Thoracic aorta (tissue), 2 donors: ENCODE data around the gene DQX1. TPM values are rescaled to one million over a fixed set of nuclear protein-coding genes. Genes with fewer than 3 reads are reported as not detected.

Experiments
- ATAC-seq: fragments of 150-250 bp; one replicate; pipeline ENCODE4 v1.8.0; 2017; ENCODE audit warnings: low read depth; ENCODE audit not compliant: insufficient number of reproducible peaks, low FRiP score
- DNase-seq: peaks from one replicate; pipeline ENCODE4 v3.0.0-alpha.2; 2020; ENCODE audit warnings: low spot score
- H3K27ac ChIP-seq, 2 donors: fragments of 200-600 bp; sonication (generic); 1 replicate in 1 of 2; 2 replicates in 1 of 2; pipeline ENCODE4 v1.5.1; 2016; ENCODE audit warnings: mild to moderate bottlenecking in 2 of 2, moderate library complexity in 2 of 2
- H3K27me3 ChIP-seq: fragments of 200-600 bp; sonication (generic); replicated peaks from 2 replicates; pipeline ENCODE4 v1.6.0; 2016; ENCODE audit warnings: mild to moderate bottlenecking; ENCODE audit not compliant: insufficient read depth
- H3K36me3 ChIP-seq: fragments of 200-600 bp; sonication (generic); one replicate; pipeline ENCODE4 v1.5.1; 2016
- H3K4me1 ChIP-seq, 2 donors: fragments of 200-600 bp; sonication (generic); 1 replicate in 1 of 2; 2 replicates in 1 of 2; pipeline versions ENCODE4 v1.5.1 to v1.6.0; 2016; ENCODE audit warnings: low read depth in 2 of 2, mild to moderate bottlenecking in 1 of 2; ENCODE audit not compliant: control insufficient read depth in 1 of 2
- H3K4me3 ChIP-seq: fragments of 200-600 bp; sonication (generic); 2 replicates; pipeline ENCODE4 v1.5.1; 2016; ENCODE audit warnings: mild to moderate bottlenecking
- H3K9me3 ChIP-seq: fragments of 200-600 bp; sonication (generic); 2 replicates; pipeline ENCODE4 v1.5.1; 2016
- CTCF ChIP-seq: fragments of 200-600 bp; sonication (generic); IDR thresholded peaks from one replicate; pipeline ENCODE4 v1.5.1; 2019; ENCODE audit warnings: antibody characterized with exemption
- total RNA-seq, 2 donors: library from RNA; depleted of rRNA; stranded (reverse); fragments of >200 nt; gene quantifications; one replicate each; pipeline versions ENCODE4 v1.1.0 to v1.2.3, GENCODE V29; 2016

The DQX1 gene
- total RNA-seq, 2 donors from 2014 or later: 1.9 TPM; not detected in 1

GRCh38 chr2:74536166-74536950 lies 10.3 kb upstream of the DQX1 start:
- Histone ChIP-seq H3K9me3 (no peaks in the 10 kb centered on the region), H3K27ac (no peak overlapping the region), H3K36me3 (peaks cover 15% of the 10 kb centered on the region), H3K4me1 (peaks cover 0 to 4% of the 10 kb centered on the region in 2 donors), H3K4me3 (no peak overlapping the region), H3K27me3 (no peaks in the 10 kb centered on the region)
- no peak for DNase-seq
- ATAC-seq: no peak
- no peak for TF ChIP-seq CTCF

GRCh38 chr2:74535440-74535965 lies 9.5 kb upstream of the DQX1 start:
- no peaks in the 10 kb centered on the region for H3K27me3 ChIP-seq
- peaks cover 5 to 13% of the 10 kb centered on the region in 2 donors for H3K4me1 ChIP-seq
- no peak for DNase-seq
- no peak overlapping the region for H3K4me3 ChIP-seq
- H3K9me3 ChIP-seq: no peaks in the 10 kb centered on the region
- no peak overlapping the region for H3K27ac ChIP-seq
- H3K36me3 ChIP-seq: peaks cover 15% of the 10 kb centered on the region
- no peak for TF ChIP-seq CTCF
- no peak for ATAC-seq

GRCh38 chr2:74534411-74534810 lies 8.4 kb upstream of the DQX1 start:
- peaks cover 5 to 14% of the 10 kb centered on the region in 2 donors for H3K4me1 ChIP-seq
- no peak overlapping the region for H3K4me3 ChIP-seq
- no peak for DNase-seq
- no peak for TF ChIP-seq CTCF
- no peaks in the 10 kb centered on the region for H3K27me3 ChIP-seq
- no peaks in the 10 kb centered on the region for H3K9me3 ChIP-seq
- ATAC-seq: no peak
- H3K27ac ChIP-seq: no peak overlapping the region
- H3K36me3 ChIP-seq: peaks cover 15% of the 10 kb centered on the region

- TF ChIP-seq CTCF: no peak
- Histone ChIP-seq H3K9me3 (no peaks in the 10 kb centered on the region), H3K27ac (no peak overlapping the region), H3K4me3 (no peak overlapping the region), H3K36me3 (peaks cover 15% of the 10 kb centered on the region), H3K27me3 (no peaks in the 10 kb centered on the region), H3K4me1 (peaks cover 10 to 20% of the 10 kb centered on the region in 2 donors)
- DNase-seq (no peak), ATAC-seq (no peak)
Observed at GRCh38 chr2:74533464-74533863, 7.4 kb upstream of the DQX1 start.

GRCh38 chr2:74532222-74532621 lies 6.2 kb upstream of the DQX1 start:
- no peaks in the 10 kb centered on the region for H3K9me3 ChIP-seq
- no peak overlapping the region for H3K4me3 ChIP-seq
- peaks cover 22% of the 10 kb centered on the region for H3K36me3 ChIP-seq
- DNase-seq (no peak), ATAC-seq (no peak)
- no peak for TF ChIP-seq CTCF
- no peak overlapping the region for H3K27ac ChIP-seq
- H3K4me1 ChIP-seq: peaks cover 14 to 27% of the 10 kb centered on the region in 2 donors
- no peaks in the 10 kb centered on the region for H3K27me3 ChIP-seq
